ENCODE data around the gene SIK3. TPM values are rescaled to one million over a fixed set of nuclear protein-coding genes. Genes with fewer than 3 reads are reported as not detected.
A peak's percentile ranks its signal among the peaks of the same experiment; 100 is the strongest.

The SIK3 gene
- total RNA-seq, 1 experiment from 2014 or later = 14.5 TPM

- no peak for TF ChIP-seq EZH2 (IDR thresholded peaks at IDR 0.05; ENCODE audit: low read length, unreplicated experiment)
- TF ChIP-seq EZH2phosphoT487 (IDR thresholded peaks at IDR 0.05; ENCODE audit: borderline replicate concordance, low read length) = no peak
- TF ChIP-seq CTCF (conservative IDR thresholded peaks at IDR 0.05; ENCODE audit: low read depth, low read length) = no peak
- Histone ChIP-seq H3K9me3 (ENCODE audit: low read length) (no peaks in the 10 kb centered on the region), H3K79me2 (ENCODE audit: low read length) (no peaks in the 10 kb centered on the region), H3K9me2 (replicated peaks; ENCODE audit: low read length) (no peaks in the 10 kb centered on the region), H3K4me3 (ENCODE audit: low read length) (no peak overlapping the region), H3F3A (ENCODE audit: low read length, unreplicated experiment) (peaks cover 5% of the 10 kb centered on the region), H4K20me1 (ENCODE audit: low read length) (no peaks in the 10 kb centered on the region), H3K9ac (ENCODE audit: low read length) (no peak overlapping the region), H2AFZ (ENCODE audit: low read length) (no peak overlapping the region), H3K4me2 (ENCODE audit: low read length) (no peak overlapping the region), H3K27me3 (ENCODE audit: low read length) (no peaks in the 10 kb centered on the region), H3K36me3 (ENCODE audit: low read depth, low read length) (peaks cover 14% of the 10 kb centered on the region), H3K27ac (ENCODE audit: low read length) (no peak overlapping the region), H3K4me1 (ENCODE audit: insufficient read depth, low read length) (peaks cover 19% of the 10 kb centered on the region)
- ChIA-PET CTCF (no interaction called here), POLR2A (ENCODE audit: unreplicated experiment) (no interaction called here)
- intact Hi-C loops (cut with micrococcal nuclease) = no loop called here
- BruUV-seq (replicated peaks) = no TSS peak
- DNase-seq = no peak
- ATAC-seq = no peak
Measured at GRCh38 chr11:116874251-116874650, 224.0 kb downstream of the SIK3 start.

GRCh38 chr11:116873381-116873780 is 224.8 kb downstream of the SIK3 start:
- Histone ChIP-seq H3K9me3 (ENCODE audit: low read length) (no peaks in the 10 kb centered on the region), H3K36me3 (ENCODE audit: low read depth, low read length) (peaks cover 14% of the 10 kb centered on the region), H3K27ac (ENCODE audit: low read length) (no peak overlapping the region), H3K4me2 (ENCODE audit: low read length) (no peak overlapping the region), H3K4me3 (ENCODE audit: low read length) (no peak overlapping the region), H3K9me2 (replicated peaks; ENCODE audit: low read length) (no peaks in the 10 kb centered on the region), H3K4me1 (ENCODE audit: insufficient read depth, low read length) (peaks cover 19% of the 10 kb centered on the region), H3F3A (ENCODE audit: low read length, unreplicated experiment) (peaks cover 5% of the 10 kb centered on the region), H3K79me2 (ENCODE audit: low read length) (no peaks in the 10 kb centered on the region), H3K27me3 (ENCODE audit: low read length) (no peaks in the 10 kb centered on the region), H2AFZ (ENCODE audit: low read length) (no peak overlapping the region), H3K9ac (ENCODE audit: low read length) (no peak overlapping the region), H4K20me1 (ENCODE audit: low read length) (no peaks in the 10 kb centered on the region)
- TF ChIP-seq EZH2 (IDR thresholded peaks at IDR 0.05; ENCODE audit: low read length, unreplicated experiment) (no peak), EZH2phosphoT487 (IDR thresholded peaks at IDR 0.05; ENCODE audit: borderline replicate concordance, low read length) (no peak), CTCF (conservative IDR thresholded peaks at IDR 0.05; ENCODE audit: low read depth, low read length) (no peak)
- ChIA-PET POLR2A (ENCODE audit: unreplicated experiment) (no interaction called here), CTCF (no interaction called here)
- intact Hi-C loops (cut with micrococcal nuclease) = no loop called here
- no peak for ATAC-seq
- BruUV-seq (replicated peaks) = no TSS peak
- no peak for DNase-seq

GRCh38 chr11:116871248-116871647 is 227.0 kb downstream of the SIK3 start:
- BruUV-seq (replicated peaks) = no TSS peak
- Histone ChIP-seq H3K27me3 (ENCODE audit: low read length) (no peaks in the 10 kb centered on the region), H3K4me1 (ENCODE audit: insufficient read depth, low read length) (peaks cover 19% of the 10 kb centered on the region), H3F3A (ENCODE audit: low read length, unreplicated experiment) (peaks cover 5% of the 10 kb centered on the region), H4K20me1 (ENCODE audit: low read length) (no peaks in the 10 kb centered on the region), H3K36me3 (ENCODE audit: low read depth, low read length) (peaks cover 25% of the 10 kb centered on the region), H3K9me2 (replicated peaks; ENCODE audit: low read length) (no peaks in the 10 kb centered on the region), H3K9me3 (ENCODE audit: low read length) (no peaks in the 10 kb centered on the region), H3K27ac (ENCODE audit: low read length) (peak overlapping the region; percentile 83), H3K4me3 (ENCODE audit: low read length) (0 out of 2 replicates have a peak overlapping the region, but pooled peaks have one; percentile 7), H2AFZ (ENCODE audit: low read length) (peak overlapping the region; percentile 11; the same call in 1 of the 2 replicates), H3K4me2 (ENCODE audit: low read length) (peak overlapping the region; percentile 41), H3K9ac (ENCODE audit: low read length) (peak overlapping the region; percentile 45), H3K79me2 (ENCODE audit: low read length) (no peaks in the 10 kb centered on the region)
- ChIA-PET POLR2A (ENCODE audit: unreplicated experiment) (no interaction called here), CTCF (interaction anchor here (0.6 to 1.0 kb wide), 2 partner anchors 88 to 234 kb away, joined by 4 to 8 read pairs; no protein-coding TSS in a partner anchor)
- TF ChIP-seq EZH2phosphoT487 (IDR thresholded peaks at IDR 0.05; ENCODE audit: borderline replicate concordance, low read length) (no peak), EZH2 (IDR thresholded peaks at IDR 0.05; ENCODE audit: low read length, unreplicated experiment) (no peak), CTCF (conservative IDR thresholded peaks at IDR 0.05; ENCODE audit: low read depth, low read length) (no peak)
- intact Hi-C loops (cut with micrococcal nuclease) = loop anchor here (1.0 kb wide), 1 partner anchor 18 kb away; no protein-coding TSS in a partner anchor
- ATAC-seq (peak; percentile 99), DNase-seq (peak; percentile 92)
